ENCODE data around the gene PLD5.

The PLD5 gene

GRCh38 chr1:242454262-242455051 lies 70.0 kb downstream of the PLD5 start:
- no peaks in the 10 kb centered on the region for H3K36me3 ChIP-seq (ENCODE audit: control insufficient read depth, insufficient read depth, low read length)
- H3K27me3 ChIP-seq (replicated peaks; ENCODE audit: control insufficient read depth, insufficient read depth, low read length, poor library complexity, severe bottlenecking): no peaks in the 10 kb centered on the region
- H3K4me3 ChIP-seq (ENCODE audit: insufficient read depth, low read depth, low read length, poor library complexity, severe bottlenecking): no peak overlapping the region
- H3K27ac ChIP-seq (ENCODE audit: insufficient read depth, low read length, poor library complexity, severe bottlenecking): no peak overlapping the region
- DNase-seq: no peak
- no peaks in the 10 kb centered on the region for H3K4me1 ChIP-seq (ENCODE audit: control insufficient read depth, insufficient read depth, low read length, poor library complexity, severe bottlenecking)
- H3K9me3 ChIP-seq (ENCODE audit: control insufficient read depth, low read length): no peaks in the 10 kb centered on the region

DNA sequence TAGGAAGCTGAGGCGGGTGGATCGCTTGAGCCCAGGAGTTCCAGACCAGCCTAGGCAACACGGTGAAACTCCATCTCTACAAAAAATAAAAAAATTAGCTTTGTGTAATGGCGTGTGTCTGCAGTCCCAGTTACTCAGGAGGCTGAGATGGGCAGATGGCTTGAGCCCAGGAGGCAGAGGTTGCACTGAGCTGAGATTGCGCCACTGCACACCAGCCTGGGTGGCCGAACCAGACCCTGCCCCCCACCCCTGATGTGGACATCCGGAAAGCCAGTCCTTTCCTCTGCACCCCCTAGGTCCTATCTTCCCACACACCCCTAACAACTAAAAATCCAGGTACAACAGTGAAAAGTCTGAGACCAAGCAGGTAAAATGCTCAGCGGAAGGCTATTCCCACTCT lies 71.9 kb downstream of the PLD5 start:
- H3K36me3 ChIP-seq (ENCODE audit: control insufficient read depth, insufficient read depth, low read length): no peaks in the 10 kb centered on the region
- no peaks in the 10 kb centered on the region for H3K9me3 ChIP-seq (ENCODE audit: control insufficient read depth, low read length)
- H3K4me3 ChIP-seq (ENCODE audit: insufficient read depth, low read depth, low read length, poor library complexity, severe bottlenecking): no peak overlapping the region

DNA sequence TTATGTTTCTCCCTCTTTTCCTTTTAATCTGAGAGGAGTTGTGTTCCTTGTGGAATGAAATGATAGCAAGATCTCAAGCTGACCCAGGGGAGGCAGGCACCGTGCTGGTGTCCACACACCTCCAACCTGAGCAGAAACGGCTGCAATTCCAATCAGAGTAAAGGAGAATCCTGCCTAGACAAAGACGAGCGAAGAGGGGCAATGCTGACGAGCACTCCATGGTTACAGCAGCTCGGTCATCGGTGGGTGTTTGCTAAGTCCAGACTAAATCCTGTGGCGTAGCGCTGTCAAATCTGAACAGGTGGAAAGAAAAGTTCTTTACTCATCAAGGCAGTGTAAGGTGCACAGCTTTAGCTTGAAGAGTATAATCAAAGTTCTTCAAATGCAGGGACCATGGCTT lies 74.8 kb downstream of the PLD5 start:
- no peaks in the 10 kb centered on the region for H3K36me3 ChIP-seq (ENCODE audit: control insufficient read depth, insufficient read depth, low read length)
- DNase-seq: no peak
- no peaks in the 10 kb centered on the region for H3K4me1 ChIP-seq (ENCODE audit: control insufficient read depth, insufficient read depth, low read length, poor library complexity, severe bottlenecking)
- H3K27ac ChIP-seq (ENCODE audit: insufficient read depth, low read length, poor library complexity, severe bottlenecking): no peak overlapping the region
- no peaks in the 10 kb centered on the region for H3K27me3 ChIP-seq (replicated peaks; ENCODE audit: control insufficient read depth, insufficient read depth, low read length, poor library complexity, severe bottlenecking)
- H3K9me3 ChIP-seq (ENCODE audit: control insufficient read depth, low read length): no peaks in the 10 kb centered on the region
- H3K4me3 ChIP-seq (ENCODE audit: insufficient read depth, low read depth, low read length, poor library complexity, severe bottlenecking): no peak overlapping the region

More for the DNA sequence above, 71.9 kb downstream of the PLD5 start:
- no peaks in the 10 kb centered on the region for H3K27me3 ChIP-seq (replicated peaks; ENCODE audit: control insufficient read depth, insufficient read depth, low read length, poor library complexity, severe bottlenecking)
- H3K4me1 ChIP-seq (ENCODE audit: control insufficient read depth, insufficient read depth, low read length, poor library complexity, severe bottlenecking): no peaks in the 10 kb centered on the region
- no peak overlapping the region for H3K27ac ChIP-seq (ENCODE audit: insufficient read depth, low read length, poor library complexity, severe bottlenecking)
- no peak for DNase-seq

DNA sequence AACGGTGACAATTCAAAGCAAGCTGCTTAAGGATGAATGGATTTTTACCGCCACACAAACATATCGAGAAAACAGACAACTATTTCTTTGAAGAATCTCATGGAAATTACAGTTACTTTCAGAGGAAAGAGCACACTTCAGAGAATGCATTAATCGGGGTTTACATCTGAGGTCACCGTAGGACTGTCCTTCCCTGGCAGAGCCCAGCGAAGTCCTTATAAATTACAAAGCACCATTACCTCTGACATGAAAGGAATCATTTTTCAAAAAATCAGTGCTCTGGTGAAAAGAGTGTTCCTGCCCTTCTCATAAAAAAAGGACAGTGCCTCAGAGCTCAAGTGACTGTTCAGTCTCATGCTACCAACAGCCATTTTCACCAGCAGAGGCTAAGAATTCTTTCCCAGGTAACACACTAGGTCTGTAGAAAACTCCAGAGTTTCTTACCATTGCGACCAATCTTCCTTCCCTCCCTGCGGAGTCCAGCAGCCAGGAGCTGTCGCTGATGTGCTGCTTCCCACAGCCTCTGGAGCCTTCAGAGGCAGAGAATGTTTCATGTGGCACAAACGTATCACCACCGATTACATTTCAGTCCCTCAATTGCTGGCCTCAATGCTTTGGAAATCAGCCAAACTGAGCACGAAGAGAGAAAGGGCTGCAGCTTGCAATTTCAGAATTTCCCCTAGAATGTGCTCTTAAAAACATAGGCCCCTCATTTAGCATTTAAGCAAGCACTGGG lies 75.4 kb downstream of the PLD5 start:
- Histone ChIP-seq H3K36me3 (ENCODE audit: control insufficient read depth, insufficient read depth, low read length) (no peaks in the 10 kb centered on the region), H3K4me1 (ENCODE audit: control insufficient read depth, insufficient read depth, low read length, poor library complexity, severe bottlenecking) (no peaks in the 10 kb centered on the region), H3K9me3 (ENCODE audit: control insufficient read depth, low read length) (no peaks in the 10 kb centered on the region), H3K27me3 (replicated peaks; ENCODE audit: control insufficient read depth, insufficient read depth, low read length, poor library complexity, severe bottlenecking) (no peaks in the 10 kb centered on the region), H3K4me3 (ENCODE audit: insufficient read depth, low read depth, low read length, poor library complexity, severe bottlenecking) (no peak overlapping the region), H3K27ac (ENCODE audit: insufficient read depth, low read length, poor library complexity, severe bottlenecking) (no peak overlapping the region)
- DNase-seq: no peak

DNA sequence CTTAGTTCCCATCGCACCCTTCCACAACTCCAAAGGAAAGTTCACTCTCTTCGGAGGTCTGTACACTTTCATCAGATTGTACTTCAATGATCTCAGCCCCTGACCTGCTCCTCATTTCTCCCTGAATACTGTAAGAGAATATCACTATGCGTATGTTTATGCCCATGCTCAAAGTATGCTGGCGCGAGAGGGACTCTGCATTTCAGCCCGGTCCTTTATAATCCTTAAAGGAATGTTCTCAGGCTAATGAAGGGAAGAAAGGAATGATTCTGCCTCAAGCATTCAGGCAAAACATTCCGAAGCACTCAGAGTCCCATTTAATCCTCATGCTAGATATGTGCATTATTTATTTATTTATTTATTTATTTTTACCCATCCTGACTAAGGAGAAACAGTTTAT lies 76.8 kb downstream of the PLD5 start:
- no peak for DNase-seq
- Histone ChIP-seq H3K9me3 (ENCODE audit: control insufficient read depth, low read length) (no peaks in the 10 kb centered on the region), H3K27me3 (replicated peaks; ENCODE audit: control insufficient read depth, insufficient read depth, low read length, poor library complexity, severe bottlenecking) (no peaks in the 10 kb centered on the region), H3K36me3 (ENCODE audit: control insufficient read depth, insufficient read depth, low read length) (no peaks in the 10 kb centered on the region), H3K27ac (ENCODE audit: insufficient read depth, low read length, poor library complexity, severe bottlenecking) (no peak overlapping the region), H3K4me3 (ENCODE audit: insufficient read depth, low read depth, low read length, poor library complexity, severe bottlenecking) (no peak overlapping the region), H3K4me1 (ENCODE audit: control insufficient read depth, insufficient read depth, low read length, poor library complexity, severe bottlenecking) (no peaks in the 10 kb centered on the region)

DNA sequence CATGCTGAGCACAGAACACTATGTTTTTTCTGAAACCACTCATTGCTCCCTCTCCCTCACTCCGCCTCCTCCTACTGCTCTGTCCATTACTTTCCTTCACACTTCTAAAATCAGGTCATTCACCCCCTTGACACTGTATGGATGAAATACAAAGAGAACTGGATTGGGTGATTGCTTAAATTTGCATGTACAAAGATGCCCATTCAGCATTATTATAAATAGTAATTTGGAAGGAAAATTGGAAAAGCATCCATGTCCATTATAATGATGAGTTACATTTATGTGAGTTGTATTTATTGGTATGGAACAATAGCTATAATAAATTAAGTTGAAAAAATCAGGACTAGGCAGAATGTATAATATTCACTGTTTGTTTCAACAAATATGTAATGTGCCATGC lies 83.7 kb downstream of the PLD5 start:
- H3K36me3 ChIP-seq (ENCODE audit: control insufficient read depth, insufficient read depth, low read length): no peaks in the 10 kb centered on the region
- H3K27me3 ChIP-seq (replicated peaks; ENCODE audit: control insufficient read depth, insufficient read depth, low read length, poor library complexity, severe bottlenecking): no peaks in the 10 kb centered on the region
- H3K4me1 ChIP-seq (ENCODE audit: control insufficient read depth, insufficient read depth, low read length, poor library complexity, severe bottlenecking): no peaks in the 10 kb centered on the region
- H3K4me3 ChIP-seq (ENCODE audit: insufficient read depth, low read depth, low read length, poor library complexity, severe bottlenecking): no peak overlapping the region
- H3K27ac ChIP-seq (ENCODE audit: insufficient read depth, low read length, poor library complexity, severe bottlenecking): no peak overlapping the region
- no peaks in the 10 kb centered on the region for H3K9me3 ChIP-seq (ENCODE audit: control insufficient read depth, low read length)
- no peak for DNase-seq

DNA sequence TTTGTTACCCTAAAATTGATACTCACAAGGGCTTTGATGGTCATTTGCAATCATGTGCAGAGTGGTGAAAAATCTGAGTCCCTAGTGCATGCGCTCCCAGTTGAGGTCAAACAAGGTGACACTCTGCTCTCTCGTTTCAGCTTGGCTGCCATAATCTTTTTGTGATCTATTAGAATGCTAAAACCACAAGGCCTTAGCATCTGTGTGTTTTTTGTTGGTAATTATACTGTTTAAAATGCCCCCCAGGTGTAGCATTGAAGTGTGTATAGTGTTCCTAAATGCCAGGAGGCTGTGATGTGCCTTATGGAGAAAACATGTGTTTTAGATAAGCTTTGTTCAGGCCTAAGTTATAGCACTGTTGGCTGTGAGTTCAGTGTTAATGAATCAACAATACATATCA lies 89.3 kb downstream of the PLD5 start:
- no peaks in the 10 kb centered on the region for H3K4me1 ChIP-seq (ENCODE audit: control insufficient read depth, insufficient read depth, low read length, poor library complexity, severe bottlenecking)
- no peaks in the 10 kb centered on the region for H3K36me3 ChIP-seq (ENCODE audit: control insufficient read depth, insufficient read depth, low read length)
- no peaks in the 10 kb centered on the region for H3K27me3 ChIP-seq (replicated peaks; ENCODE audit: control insufficient read depth, insufficient read depth, low read length, poor library complexity, severe bottlenecking)
- no peak overlapping the region for H3K4me3 ChIP-seq (ENCODE audit: insufficient read depth, low read depth, low read length, poor library complexity, severe bottlenecking)
- no peak overlapping the region for H3K27ac ChIP-seq (ENCODE audit: insufficient read depth, low read length, poor library complexity, severe bottlenecking)
- H3K9me3 ChIP-seq (ENCODE audit: control insufficient read depth, low read length): no peaks in the 10 kb centered on the region
- no peak for DNase-seq

- DNase-seq: no peak
- Histone ChIP-seq H3K36me3 (ENCODE audit: control insufficient read depth, insufficient read depth, low read length) (no peaks in the 10 kb centered on the region), H3K27me3 (replicated peaks; ENCODE audit: control insufficient read depth, insufficient read depth, low read length, poor library complexity, severe bottlenecking) (no peaks in the 10 kb centered on the region), H3K9me3 (ENCODE audit: control insufficient read depth, low read length) (no peaks in the 10 kb centered on the region), H3K4me1 (ENCODE audit: control insufficient read depth, insufficient read depth, low read length, poor library complexity, severe bottlenecking) (no peaks in the 10 kb centered on the region), H3K27ac (ENCODE audit: insufficient read depth, low read length, poor library complexity, severe bottlenecking) (no peak overlapping the region), H3K4me3 (ENCODE audit: insufficient read depth, low read depth, low read length, poor library complexity, severe bottlenecking) (no peak overlapping the region)
Measured at GRCh38 chr1:242432491-242433095, 91.9 kb downstream of the PLD5 start.

DNA sequence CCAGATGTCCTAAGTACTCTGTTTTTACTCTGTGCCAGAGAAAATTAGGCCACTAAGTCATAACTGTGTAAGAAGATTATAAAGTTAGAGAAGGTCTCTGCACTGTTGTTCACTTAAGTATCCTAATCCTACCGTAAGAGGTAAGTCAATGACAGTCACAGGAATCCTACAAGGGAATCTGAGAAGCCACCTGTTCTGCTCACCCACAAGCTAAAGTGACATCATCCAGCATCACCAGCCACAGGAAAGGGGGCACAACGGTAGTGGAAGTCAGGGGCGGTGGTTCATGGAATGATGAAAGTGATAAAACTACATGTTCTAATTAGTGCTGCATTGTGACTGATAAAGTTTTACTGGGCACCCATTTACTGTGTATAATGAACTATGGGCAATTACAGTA lies 92.7 kb downstream of the PLD5 start:
- Histone ChIP-seq H3K4me3 (ENCODE audit: insufficient read depth, low read depth, low read length, poor library complexity, severe bottlenecking) (no peak overlapping the region), H3K27ac (ENCODE audit: insufficient read depth, low read length, poor library complexity, severe bottlenecking) (no peak overlapping the region), H3K36me3 (ENCODE audit: control insufficient read depth, insufficient read depth, low read length) (no peaks in the 10 kb centered on the region), H3K9me3 (ENCODE audit: control insufficient read depth, low read length) (no peaks in the 10 kb centered on the region), H3K27me3 (replicated peaks; ENCODE audit: control insufficient read depth, insufficient read depth, low read length, poor library complexity, severe bottlenecking) (no peaks in the 10 kb centered on the region), H3K4me1 (ENCODE audit: control insufficient read depth, insufficient read depth, low read length, poor library complexity, severe bottlenecking) (no peaks in the 10 kb centered on the region)
- no peak for DNase-seq

- DNase-seq: no peak
- Histone ChIP-seq H3K4me3 (ENCODE audit: insufficient read depth, low read depth, low read length, poor library complexity, severe bottlenecking) (no peak overlapping the region), H3K27me3 (replicated peaks; ENCODE audit: control insufficient read depth, insufficient read depth, low read length, poor library complexity, severe bottlenecking) (no peaks in the 10 kb centered on the region), H3K4me1 (ENCODE audit: control insufficient read depth, insufficient read depth, low read length, poor library complexity, severe bottlenecking) (no peaks in the 10 kb centered on the region), H3K36me3 (ENCODE audit: control insufficient read depth, insufficient read depth, low read length) (no peaks in the 10 kb centered on the region), H3K27ac (ENCODE audit: insufficient read depth, low read length, poor library complexity, severe bottlenecking) (no peak overlapping the region), H3K9me3 (ENCODE audit: control insufficient read depth, low read length) (no peaks in the 10 kb centered on the region)
Measured at GRCh38 chr1:242430956-242431355, 93.5 kb downstream of the PLD5 start.

Data from effector memory CD4-positive, alpha-beta T cell (primary cell).